Mesothelial cell of epicardium (in vitro differentiated cells): ENCODE results near the gene DOLK. TPM values are rescaled to one million over a fixed set of nuclear protein-coding genes. Genes with fewer than 3 reads are reported as not detected.
A peak's percentile ranks its signal among the peaks of the same experiment; 100 is the strongest.

Source experiments
- DNase-seq, 2 experiments: peaks; one replicate each; pipeline ENCODE4 v3.0.0; 2021; ENCODE audit warnings: low spot score in 2 of 2; ENCODE audit not compliant: unreplicated experiment in 2 of 2
- H3K27ac Mint-ChIP-seq: 2 replicates; pipeline ENCODE4 v1.8.0; 2021; ENCODE audit warnings: mixed read lengths
- H3K27me3 Mint-ChIP-seq: 2 replicates; pipeline ENCODE4 v1.8.0; 2021; ENCODE audit warnings: low read depth, mixed read lengths
- H3K36me3 Mint-ChIP-seq: 2 replicates; pipeline ENCODE4 v1.8.0; 2021; ENCODE audit warnings: mixed read lengths
- H3K4me1 Mint-ChIP-seq: 2 replicates; pipeline ENCODE4 v1.8.0; 2021; ENCODE audit warnings: mixed read lengths
- H3K4me3 Mint-ChIP-seq: 2 replicates; pipeline ENCODE4 v1.8.0; 2021; ENCODE audit warnings: mild to moderate bottlenecking, moderate library complexity, mixed read lengths
- H3K9me3 Mint-ChIP-seq: 2 replicates; pipeline ENCODE4 v1.8.0; 2021; ENCODE audit warnings: mixed read lengths
- total RNA-seq: library from RNA; stranded (reverse); gene quantifications from 3 replicates; pipeline ENCODE4 v1.2.1, GENCODE V29; 2021
- TF ChIP-seq, protein P1 (sequence below): fragments of 200-600 bp; sonication (generic); IDR thresholded peaks from one replicate; pipeline ENCODE4 v1.5.0; 2021; ENCODE audit warnings: antibody characterized with exemption; ENCODE audit not compliant: unreplicated experiment

DOLK gene
- 16.7 to 17.0 TPM (median 16.9 TPM) in 3 replicates for total RNA-seq

DNA sequence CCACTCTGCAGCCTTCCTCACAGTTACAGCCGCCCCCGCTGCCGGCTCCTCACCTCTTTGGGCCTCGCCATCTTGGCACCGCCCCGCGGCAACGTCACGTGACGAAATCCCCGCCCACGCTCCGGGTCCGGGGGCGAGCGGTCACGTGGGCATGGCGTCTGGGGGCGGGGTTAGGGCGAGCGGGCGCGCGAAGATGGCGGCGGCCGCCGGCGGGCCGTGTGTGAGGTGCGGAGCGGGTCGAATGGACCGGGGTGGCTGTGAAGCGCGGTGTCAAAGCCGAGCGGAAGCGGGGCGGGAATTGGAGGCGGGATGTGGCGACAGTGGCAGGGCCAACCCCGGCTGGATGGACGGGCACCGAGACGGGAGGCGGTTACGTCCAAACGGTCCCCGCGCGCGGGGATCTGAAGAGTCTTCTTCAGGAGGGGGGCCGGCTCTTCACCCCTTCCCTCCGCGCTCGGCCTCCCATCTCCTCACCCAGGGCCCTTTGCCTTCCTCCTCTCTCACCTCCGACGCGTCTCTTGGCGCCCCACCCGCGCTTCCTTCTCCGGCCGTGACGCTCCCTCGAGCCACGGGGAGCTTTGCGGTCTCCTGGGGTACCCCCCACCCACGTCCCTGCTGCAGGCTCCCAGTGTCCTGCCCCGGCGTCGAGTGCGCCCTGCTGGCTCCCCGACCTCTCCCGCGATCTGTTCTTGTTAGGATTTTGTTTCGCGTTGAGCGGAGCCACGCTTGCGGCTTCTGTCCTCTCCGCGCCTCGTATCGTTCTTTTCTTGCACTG is at the start of gene DOLK, which contains the start of gene NUP188:
TSS of gene DOLK (minus strand) at position 77 of the 775 bp plus-strand sequence. CDS start 300 bp downstream, outside the sequence.
TSS of gene NUP188 (plus strand) at position 173 of the 775 bp plus-strand sequence. CDS start at position 194, 21 bp downstream.
- Mint-ChIP-seq H3K36me3 (peaks cover 11% of the 10 kb centered on the region), H3K27me3 (no peaks in the 10 kb centered on the region), H3K27ac (peak within 1 kb of the TSS; percentile 97), H3K4me3 (peak within 1 kb of the TSS; percentile 93), H3K4me1 (peaks cover 19% of the 10 kb centered on the region), H3K9me3 (no peaks in the 10 kb centered on the region)
- peak; percentile 98 to 100 for DNase-seq
- TF ChIP-seq, protein P1, sequence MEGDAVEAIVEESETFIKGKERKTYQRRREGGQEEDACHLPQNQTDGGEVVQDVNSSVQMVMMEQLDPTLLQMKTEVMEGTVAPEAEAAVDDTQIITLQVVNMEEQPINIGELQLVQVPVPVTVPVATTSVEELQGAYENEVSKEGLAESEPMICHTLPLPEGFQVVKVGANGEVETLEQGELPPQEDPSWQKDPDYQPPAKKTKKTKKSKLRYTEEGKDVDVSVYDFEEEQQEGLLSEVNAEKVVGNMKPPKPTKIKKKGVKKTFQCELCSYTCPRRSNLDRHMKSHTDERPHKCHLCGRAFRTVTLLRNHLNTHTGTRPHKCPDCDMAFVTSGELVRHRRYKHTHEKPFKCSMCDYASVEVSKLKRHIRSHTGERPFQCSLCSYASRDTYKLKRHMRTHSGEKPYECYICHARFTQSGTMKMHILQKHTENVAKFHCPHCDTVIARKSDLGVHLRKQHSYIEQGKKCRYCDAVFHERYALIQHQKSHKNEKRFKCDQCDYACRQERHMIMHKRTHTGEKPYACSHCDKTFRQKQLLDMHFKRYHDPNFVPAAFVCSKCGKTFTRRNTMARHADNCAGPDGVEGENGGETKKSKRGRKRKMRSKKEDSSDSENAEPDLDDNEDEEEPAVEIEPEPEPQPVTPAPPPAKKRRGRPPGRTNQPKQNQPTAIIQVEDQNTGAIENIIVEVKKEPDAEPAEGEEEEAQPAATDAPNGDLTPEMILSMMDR = no peak

DNA sequence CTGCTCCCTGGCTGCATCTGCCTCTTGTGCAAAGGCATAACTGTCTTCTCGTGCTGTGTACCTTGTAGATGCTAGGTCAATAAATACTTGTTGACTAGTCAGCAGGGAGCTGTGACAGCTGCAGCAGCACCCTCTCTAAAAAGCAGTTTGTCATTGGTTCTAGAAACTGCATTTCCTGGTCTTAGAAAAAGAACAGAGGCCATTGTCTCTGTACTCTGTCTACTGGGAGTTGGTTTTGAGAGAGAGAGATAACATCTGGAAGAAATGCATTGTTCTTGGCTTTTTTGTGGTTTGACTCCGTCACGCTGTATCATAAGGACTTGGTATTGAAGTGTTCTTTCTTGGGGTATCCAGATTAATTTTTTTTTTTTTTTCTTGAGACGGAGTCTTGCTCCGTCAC is 48.4 kb upstream of the DOLK start:
- H3K4me3 Mint-ChIP-seq = no peak overlapping the region
- H3K27ac Mint-ChIP-seq = no peak overlapping the region
- H3K9me3 Mint-ChIP-seq = no peaks in the 10 kb centered on the region
- TF ChIP-seq, protein P1 = no peak
- H3K4me1 Mint-ChIP-seq = no peaks in the 10 kb centered on the region
- no peak for DNase-seq
- no peaks in the 10 kb centered on the region for H3K27me3 Mint-ChIP-seq
- peaks cover 56% of the 10 kb centered on the region for H3K36me3 Mint-ChIP-seq

DNA sequence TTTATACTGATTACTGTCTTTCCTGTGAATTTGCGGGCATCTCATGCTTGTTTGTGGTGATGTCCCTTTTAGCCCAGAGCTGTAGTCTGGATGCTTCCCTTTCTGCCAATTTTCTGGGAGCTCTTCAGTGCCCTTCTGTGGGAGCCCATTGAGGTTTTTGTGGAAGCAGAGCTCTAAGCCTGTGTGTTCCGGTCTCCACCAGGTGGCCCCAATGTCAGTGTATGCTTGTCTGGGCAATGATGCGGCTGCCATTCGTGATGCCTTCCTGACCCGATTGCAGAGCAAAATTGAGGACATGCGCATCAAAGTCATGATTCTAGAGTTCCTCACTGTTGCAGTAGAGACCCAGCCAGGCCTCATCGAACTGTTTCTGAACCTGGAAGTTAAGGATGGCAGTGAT is 45.6 kb upstream of the DOLK start:
- TF ChIP-seq, protein P1 = no peak
- H3K27me3 Mint-ChIP-seq = no peaks in the 10 kb centered on the region
- H3K4me1 Mint-ChIP-seq = no peaks in the 10 kb centered on the region
- no peak for DNase-seq
- no peak overlapping the region for H3K27ac Mint-ChIP-seq
- H3K36me3 Mint-ChIP-seq = peaks cover 48% of the 10 kb centered on the region
- H3K9me3 Mint-ChIP-seq = no peaks in the 10 kb centered on the region
- no peak overlapping the region for H3K4me3 Mint-ChIP-seq

DNA sequence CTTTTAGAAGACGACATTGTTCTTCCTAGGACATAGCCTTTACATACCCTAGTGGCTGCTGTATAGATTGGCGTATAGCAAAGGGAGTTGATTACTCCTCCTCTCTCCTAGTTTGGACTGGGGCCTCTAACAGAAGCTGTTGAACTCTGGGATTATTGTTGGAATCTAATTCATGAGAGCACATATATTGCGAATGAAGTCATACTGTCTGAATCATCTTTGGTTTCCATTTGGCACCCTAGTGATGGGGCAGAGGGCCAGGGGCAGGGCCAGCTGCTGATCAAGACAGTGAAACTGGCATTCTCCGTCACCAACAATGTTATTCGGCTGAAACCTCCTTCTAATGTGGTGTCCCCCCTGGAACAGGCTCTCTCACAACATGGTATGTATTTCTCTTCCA is 40.4 kb upstream of the DOLK start:
- H3K27ac Mint-ChIP-seq = no peak overlapping the region
- no peak overlapping the region for H3K4me3 Mint-ChIP-seq
- DNase-seq = no peak
- TF ChIP-seq, protein P1 = no peak
- H3K4me1 Mint-ChIP-seq = no peaks in the 10 kb centered on the region
- peaks cover 40% of the 10 kb centered on the region for H3K36me3 Mint-ChIP-seq
- H3K9me3 Mint-ChIP-seq = no peaks in the 10 kb centered on the region
- H3K27me3 Mint-ChIP-seq = no peaks in the 10 kb centered on the region

DNA sequence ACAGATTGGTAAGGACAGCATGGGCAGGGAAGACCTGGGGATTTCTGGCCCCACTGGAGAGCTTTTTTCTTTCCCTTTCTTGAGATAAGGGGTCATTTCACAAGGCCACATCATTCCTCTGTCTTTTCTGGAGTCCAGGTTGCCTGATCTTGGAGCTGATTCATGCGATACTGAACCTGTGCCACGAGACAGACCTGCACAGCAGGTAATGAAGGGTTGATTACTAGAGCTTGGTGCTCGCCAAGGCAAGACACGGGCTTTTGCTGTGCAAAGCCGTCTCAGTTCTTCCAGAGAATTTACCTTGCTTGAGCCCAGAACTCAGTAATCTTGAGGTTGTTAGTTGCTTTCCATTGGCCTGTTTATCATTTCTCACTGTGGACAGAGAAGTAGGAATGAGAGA is 39.3 kb upstream of the DOLK start:
- Mint-ChIP-seq H3K36me3 (peaks cover 45% of the 10 kb centered on the region), H3K9me3 (no peaks in the 10 kb centered on the region), H3K4me1 (no peaks in the 10 kb centered on the region), H3K27ac (no peak overlapping the region), H3K27me3 (no peaks in the 10 kb centered on the region), H3K4me3 (no peak overlapping the region)
- no peak for DNase-seq
- TF ChIP-seq, protein P1 = no peak
